ENCODE results near the gene ASPG.
"Not testable (repeated sequence)": the region's sequence is repeated elsewhere in the genome, so short reads cannot be mapped to it uniquely, and the experiment has no call there.

DNA sequence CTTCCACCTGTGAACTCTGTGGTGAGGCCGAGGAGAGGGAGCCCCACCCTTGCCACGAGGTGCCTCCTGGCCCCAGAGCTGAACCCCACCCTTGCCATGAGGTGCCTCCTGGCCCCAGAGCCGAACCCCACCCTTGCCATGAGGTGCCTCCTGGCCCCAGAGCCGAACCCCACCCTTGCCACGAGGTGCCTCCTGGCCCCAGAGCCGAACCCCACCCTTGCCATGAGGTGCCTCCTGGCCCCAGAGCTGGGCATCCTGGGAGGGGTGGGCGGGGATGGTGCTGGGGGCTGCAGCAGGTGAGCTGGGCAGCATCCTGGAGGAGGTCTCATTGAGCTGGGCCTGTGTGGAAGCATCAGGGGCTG lies 67.9 kb downstream of the ASPG start:
- TF ChIP-seq, protein P1, sequence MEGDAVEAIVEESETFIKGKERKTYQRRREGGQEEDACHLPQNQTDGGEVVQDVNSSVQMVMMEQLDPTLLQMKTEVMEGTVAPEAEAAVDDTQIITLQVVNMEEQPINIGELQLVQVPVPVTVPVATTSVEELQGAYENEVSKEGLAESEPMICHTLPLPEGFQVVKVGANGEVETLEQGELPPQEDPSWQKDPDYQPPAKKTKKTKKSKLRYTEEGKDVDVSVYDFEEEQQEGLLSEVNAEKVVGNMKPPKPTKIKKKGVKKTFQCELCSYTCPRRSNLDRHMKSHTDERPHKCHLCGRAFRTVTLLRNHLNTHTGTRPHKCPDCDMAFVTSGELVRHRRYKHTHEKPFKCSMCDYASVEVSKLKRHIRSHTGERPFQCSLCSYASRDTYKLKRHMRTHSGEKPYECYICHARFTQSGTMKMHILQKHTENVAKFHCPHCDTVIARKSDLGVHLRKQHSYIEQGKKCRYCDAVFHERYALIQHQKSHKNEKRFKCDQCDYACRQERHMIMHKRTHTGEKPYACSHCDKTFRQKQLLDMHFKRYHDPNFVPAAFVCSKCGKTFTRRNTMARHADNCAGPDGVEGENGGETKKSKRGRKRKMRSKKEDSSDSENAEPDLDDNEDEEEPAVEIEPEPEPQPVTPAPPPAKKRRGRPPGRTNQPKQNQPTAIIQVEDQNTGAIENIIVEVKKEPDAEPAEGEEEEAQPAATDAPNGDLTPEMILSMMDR (IDR thresholded peaks at IDR 0.05; ENCODE audit: poor library complexity): not testable (repeated sequence)
- not testable (repeated sequence) for TF ChIP-seq EZH2 (IDR thresholded peaks at IDR 0.05; ENCODE audit: borderline replicate concordance)

Data from hepatocyte (in vitro differentiated cells).